HG03432 (cell line): Measurements from ENCODE around the gene ITSN1.

Experiments used
- ATAC-seq: cut with Tn5 transposase; IDR thresholded peaks from one replicate; pipeline ENCODE4 v1.9.1; 2021; ENCODE audit warnings: mild to moderate bottlenecking, moderate library complexity; ENCODE audit not compliant: unreplicated experiment

Gene ITSN1

GRCh38 chr21:33801424-33802405 is 159.4 kb downstream of the ITSN1 start:
- ATAC-seq: no peak

DNA sequence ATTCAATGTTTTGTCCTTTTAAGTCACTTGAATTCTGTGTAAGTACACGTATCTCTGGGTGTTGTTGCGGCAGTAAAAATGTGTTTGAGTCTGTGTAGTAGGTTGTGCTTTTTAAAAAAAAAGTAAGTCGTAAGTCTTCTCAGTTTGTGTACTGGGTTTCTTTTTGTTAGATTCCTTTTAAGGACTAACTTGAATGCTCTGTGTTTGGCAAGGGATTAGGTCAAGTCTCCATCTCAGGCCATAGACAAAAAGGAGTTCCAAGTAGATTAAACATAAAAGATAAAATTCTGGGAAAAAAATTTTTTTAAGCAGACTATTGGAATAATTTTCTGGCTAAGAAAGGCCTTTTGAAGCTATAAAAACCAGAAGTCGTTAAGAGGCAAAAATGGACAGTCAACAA is 160.2 kb downstream of the ITSN1 start:
- ATAC-seq: no peak

GRCh38 chr21:33808715-33809367 is 166.5 kb downstream of the ITSN1 start:
- no peak for ATAC-seq

DNA sequence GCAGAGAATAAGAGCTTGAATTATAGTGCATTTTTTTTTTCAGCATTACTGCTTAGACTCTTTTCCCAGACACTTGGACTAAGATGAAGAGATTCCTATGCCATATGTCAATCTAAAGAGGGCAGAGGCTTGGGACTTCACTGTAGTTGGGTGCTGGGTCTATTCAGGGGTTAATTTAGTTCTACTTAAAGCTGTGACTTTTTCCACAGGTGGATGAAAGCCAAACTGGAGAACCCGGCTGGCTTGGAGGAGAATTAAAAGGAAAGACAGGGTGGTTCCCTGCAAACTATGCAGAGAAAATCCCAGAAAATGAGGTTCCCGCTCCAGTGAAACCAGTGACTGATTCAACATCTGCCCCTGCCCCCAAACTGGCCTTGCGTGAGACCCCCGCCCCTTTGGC is 168.5 kb downstream of the ITSN1 start:
- ATAC-seq: no peak

DNA sequence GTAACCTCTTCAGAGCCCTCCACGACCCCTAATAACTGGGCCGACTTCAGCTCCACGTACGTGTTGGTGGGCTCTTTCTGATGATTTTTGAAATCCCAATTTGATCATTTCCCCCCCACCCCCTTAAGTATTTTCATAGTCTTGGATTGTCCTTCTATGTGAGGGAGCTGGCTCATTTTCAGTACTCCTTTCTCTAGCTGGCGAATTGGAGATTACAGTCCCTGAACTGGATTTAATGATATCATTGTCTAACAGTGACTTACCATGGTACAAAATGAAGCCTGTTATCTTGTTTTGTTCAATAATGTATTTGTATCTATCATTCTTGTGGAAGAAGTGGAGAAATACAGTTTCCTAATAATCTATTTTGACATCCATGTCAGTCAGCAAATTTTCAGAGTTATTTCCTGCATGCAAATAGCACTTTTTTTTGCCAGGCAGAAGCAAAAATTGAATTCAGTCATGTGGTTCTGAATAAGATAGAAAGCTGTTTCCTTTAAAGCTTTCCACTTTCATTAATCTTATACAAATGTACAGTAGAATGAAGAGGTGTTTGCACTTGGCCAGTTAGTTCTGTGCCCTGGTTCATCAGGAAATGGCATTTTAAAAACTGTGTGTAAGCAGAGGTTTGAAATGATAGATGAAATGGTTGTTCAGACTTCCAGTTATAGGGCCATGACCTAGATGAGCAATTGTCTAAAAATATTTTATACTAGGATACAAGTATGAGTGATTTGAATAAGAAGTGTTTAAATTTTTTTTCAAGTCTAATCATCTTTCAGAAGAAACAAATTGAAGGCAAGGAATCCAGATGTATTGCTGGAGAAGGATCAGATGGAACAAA is 169.1 kb downstream of the ITSN1 start:
- ATAC-seq: no peak

DNA sequence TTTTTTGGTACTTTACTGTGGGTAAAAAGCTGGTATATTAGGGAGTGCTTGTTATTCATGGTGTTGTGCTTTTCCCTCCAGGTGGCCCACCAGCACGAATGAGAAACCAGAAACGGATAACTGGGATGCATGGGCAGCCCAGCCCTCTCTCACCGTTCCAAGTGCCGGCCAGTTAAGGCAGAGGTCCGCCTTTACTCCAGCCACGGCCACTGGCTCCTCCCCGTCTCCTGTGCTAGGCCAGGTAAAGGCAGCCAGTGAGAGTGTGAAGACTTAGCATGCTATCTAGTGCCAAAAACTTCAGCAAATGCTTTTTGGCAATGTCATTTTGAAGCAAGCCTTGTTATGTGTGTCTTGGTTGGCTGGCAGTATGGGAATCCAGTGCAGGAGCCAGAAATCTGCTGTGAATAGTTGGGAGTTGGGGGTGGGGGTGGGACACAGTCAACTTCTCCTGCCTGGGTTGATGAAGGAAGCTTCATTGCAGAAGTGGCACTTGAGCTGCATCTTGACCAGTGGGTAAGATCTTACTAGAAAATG is 171.6 kb downstream of the ITSN1 start:
- no peak for ATAC-seq

GRCh38 chr21:33815143-33815707 is 172.9 kb downstream of the ITSN1 start:
- ATAC-seq: no peak

- no peak for ATAC-seq
These were observed 173.9 kb downstream of the ITSN1 start for GRCh38 chr21:33816174-33816573.

DNA sequence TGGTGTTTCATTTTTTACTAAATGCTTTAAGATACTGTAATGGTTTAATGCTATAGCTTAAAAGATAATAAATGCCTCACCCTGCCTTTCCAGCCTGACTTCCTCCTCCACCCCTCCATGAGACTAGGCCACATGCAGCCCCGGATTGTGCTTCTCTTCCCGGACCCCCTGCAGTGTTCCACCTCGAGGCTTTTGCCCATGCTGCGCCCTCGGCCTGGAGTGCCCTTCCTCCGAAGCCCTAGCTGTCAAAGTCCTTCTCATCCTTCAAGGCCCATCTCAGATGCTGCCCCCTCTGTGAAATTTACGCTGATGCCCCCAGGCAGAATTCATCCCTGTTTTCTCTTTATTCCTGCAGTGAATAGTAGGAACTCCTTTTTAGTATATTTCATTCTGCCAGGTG is 174.8 kb downstream of the ITSN1 start:
- no peak for ATAC-seq

DNA sequence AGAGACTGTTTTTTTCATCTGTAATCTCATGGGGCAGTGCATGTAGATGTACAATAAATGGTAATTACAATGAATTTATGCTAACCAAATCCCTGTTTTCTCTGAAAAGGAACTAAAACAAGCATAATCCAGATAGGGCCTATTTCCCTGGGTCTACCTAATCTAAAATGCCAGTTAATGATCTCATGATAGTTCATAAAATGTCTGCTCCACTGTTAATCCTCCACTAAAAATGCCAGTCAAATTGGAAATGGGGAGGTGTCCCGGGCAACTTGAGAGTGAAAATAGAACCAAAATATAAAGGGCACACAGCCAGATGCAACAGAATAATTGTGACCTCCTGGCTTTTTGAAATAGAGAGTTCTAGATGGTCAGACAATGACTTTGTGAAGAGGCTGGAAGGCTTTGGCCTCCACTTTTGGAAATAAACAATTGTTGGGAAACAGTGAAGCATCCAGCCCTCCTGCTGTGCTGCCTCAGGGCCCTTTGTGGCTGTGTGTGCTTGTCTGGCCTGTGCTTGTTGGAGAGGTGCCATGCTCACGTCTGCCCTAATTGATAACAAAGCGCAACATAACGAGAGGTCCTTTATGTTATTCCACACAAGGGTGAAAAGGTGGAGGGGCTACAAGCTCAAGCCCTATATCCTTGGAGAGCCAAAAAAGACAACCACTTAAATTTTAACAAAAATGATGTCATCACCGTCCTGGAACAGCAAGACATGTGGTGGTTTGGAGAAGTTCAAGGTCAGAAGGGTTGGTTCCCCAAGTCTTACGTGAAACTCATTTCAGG is 175.6 kb downstream of the ITSN1 start:
- no peak for ATAC-seq

DNA sequence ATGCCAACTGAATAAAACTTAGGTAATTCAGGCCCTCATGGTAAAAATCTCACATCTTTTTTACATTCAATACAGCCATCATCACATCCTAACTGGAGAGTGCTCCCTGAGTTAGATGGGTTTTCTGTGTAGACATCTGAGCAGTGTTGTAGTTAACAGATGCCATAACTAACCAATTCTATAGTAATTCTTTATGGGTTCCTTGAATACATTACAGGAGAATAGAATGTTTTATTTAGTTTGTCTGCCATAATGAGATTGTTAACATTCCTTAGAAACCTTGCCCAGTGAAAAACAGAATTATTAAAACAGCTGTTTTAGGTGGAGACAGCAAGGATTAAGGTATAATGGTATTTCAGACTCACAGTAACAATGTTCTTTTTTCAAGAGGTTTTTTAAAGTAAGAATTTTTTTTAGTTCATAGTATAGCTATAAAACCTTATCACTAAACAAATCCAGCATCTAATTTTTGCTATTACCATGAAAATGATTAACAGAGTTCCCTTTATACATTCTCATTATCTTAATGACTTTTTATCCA is 178.0 kb downstream of the ITSN1 start:
- no peak for ATAC-seq

GRCh38 chr21:33820798-33821197 is 178.5 kb downstream of the ITSN1 start:
- no peak for ATAC-seq

- ATAC-seq: no peak
These were observed 179.4 kb downstream of the ITSN1 start for GRCh38 chr21:33821503-33822322.

GRCh38 chr21:33824156-33824941 is 182.0 kb downstream of the ITSN1 start:
- no peak for ATAC-seq

DNA sequence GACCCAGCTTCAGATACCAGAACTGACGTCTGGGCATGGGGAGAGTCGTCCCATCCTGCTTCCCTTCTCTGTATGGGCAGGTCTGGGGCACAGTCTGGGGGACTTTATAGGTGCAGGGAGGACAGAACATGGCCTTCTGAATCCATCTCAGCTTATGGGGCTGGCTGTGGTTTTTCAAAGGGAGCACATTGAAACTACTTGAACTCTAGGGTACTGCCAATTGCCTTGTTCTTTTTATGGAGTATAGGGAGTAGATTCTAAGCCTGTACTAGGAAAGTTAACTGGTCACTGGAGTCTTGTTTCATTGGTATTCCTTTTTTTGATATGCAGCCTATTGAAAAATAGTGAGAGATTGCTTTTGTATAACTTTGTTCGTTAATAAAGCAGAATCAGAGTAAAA is 183.1 kb downstream of the ITSN1 start:
- ATAC-seq: no peak

- no peak for ATAC-seq
These were observed 183.6 kb downstream of the ITSN1 start for GRCh38 chr21:33825915-33826314.

GRCh38 chr21:33828083-33828482 is 185.8 kb downstream of the ITSN1 start:
- ATAC-seq: no peak

DNA sequence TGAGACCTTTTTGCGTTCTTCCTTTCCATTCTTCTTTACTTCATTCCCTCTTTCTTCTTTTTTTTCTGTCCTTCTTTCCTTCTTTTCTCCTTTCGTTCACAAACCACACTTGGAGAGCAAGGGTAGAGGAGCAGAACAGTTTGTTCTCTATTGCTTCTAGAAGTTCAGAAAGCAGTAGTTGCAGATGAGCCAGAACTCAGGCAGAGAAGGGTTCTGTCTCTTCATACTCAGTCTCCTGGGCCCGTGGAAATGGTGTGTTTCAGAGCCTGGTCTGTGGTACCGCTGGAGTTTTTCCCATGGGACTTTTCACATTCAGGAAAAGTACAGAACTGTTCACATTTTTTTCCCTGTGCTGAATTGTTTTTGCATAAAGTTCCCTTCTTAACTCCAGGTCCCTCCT is 186.3 kb downstream of the ITSN1 start:
- no peak for ATAC-seq
